ENCODE data around the gene CASK.

Gene CASK

GRCh38 chrX:41507919-41508318 lies 415.4 kb downstream of the CASK start:
- Histone ChIP-seq H3K9ac (ENCODE audit: low read length) (no peak overlapping the region), H4K20me1 (ENCODE audit: insufficient read depth, low read length) (no peaks in the 10 kb centered on the region), H2AFZ (ENCODE audit: low read length) (no peak overlapping the region), H3K9me3 (replicated peaks; ENCODE audit: insufficient read depth, low read length) (no peaks in the 10 kb centered on the region), H3K36me3 (replicated peaks; ENCODE audit: insufficient read depth, low read length) (no peaks in the 10 kb centered on the region), H3K79me2 (ENCODE audit: low read length) (no peaks in the 10 kb centered on the region), H3K4me3 (ENCODE audit: low read length) (no peak overlapping the region), H3K9me2 (replicated peaks; ENCODE audit: insufficient read depth, low read length) (no peaks in the 10 kb centered on the region), H3K4me1 (ENCODE audit: low read length) (no peaks in the 10 kb centered on the region), H3K27me3 (replicated peaks; ENCODE audit: insufficient read depth, low read length) (no peaks in the 10 kb centered on the region), H3F3A (ENCODE audit: insufficient read depth, low read length) (no peaks in the 10 kb centered on the region), H3K4me2 (ENCODE audit: low read depth, low read length) (no peak overlapping the region), H3K27ac (ENCODE audit: low read length) (no peak overlapping the region)
- TF ChIP-seq EZH2 (optimal IDR thresholded peaks at IDR 0.05; ENCODE audit: low read depth, low read length) = no peak
- no peak for DNase-seq

DNA sequence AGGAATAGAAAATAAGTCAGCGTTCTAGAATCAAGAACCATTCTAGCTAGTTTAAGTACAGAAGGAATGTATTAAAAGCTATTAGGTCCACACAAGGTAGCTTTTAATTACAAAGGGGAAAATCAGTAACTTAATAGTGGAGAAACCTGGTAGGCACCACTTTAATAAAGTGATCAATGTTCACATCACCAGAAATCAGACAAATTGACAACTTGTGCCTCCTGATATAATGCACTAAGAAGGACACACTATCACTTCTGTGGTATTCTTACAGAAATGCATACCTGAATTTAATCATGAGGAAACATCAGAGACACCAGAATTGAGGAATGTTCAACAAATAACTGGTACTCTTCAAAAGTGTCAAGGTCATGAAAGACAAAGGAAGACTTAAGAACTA lies 421.4 kb downstream of the CASK start:
- H2AFZ ChIP-seq (ENCODE audit: low read length) = no peak overlapping the region
- TF ChIP-seq, protein P1, sequence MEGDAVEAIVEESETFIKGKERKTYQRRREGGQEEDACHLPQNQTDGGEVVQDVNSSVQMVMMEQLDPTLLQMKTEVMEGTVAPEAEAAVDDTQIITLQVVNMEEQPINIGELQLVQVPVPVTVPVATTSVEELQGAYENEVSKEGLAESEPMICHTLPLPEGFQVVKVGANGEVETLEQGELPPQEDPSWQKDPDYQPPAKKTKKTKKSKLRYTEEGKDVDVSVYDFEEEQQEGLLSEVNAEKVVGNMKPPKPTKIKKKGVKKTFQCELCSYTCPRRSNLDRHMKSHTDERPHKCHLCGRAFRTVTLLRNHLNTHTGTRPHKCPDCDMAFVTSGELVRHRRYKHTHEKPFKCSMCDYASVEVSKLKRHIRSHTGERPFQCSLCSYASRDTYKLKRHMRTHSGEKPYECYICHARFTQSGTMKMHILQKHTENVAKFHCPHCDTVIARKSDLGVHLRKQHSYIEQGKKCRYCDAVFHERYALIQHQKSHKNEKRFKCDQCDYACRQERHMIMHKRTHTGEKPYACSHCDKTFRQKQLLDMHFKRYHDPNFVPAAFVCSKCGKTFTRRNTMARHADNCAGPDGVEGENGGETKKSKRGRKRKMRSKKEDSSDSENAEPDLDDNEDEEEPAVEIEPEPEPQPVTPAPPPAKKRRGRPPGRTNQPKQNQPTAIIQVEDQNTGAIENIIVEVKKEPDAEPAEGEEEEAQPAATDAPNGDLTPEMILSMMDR (IDR thresholded peaks at IDR 0.05; ENCODE audit: low read length) = no peak
- TF ChIP-seq EZH2 (optimal IDR thresholded peaks at IDR 0.05; ENCODE audit: low read depth, low read length) (no peak), EZH2phosphoT487 (IDR thresholded peaks at IDR 0.05; ENCODE audit: low read length) (no peak)
- H3K9me3 ChIP-seq (replicated peaks; ENCODE audit: insufficient read depth, low read length) = no peaks in the 10 kb centered on the region
- no peak overlapping the region for H3K4me3 ChIP-seq (ENCODE audit: low read length)
- no peak overlapping the region for H3K9ac ChIP-seq (ENCODE audit: low read length)
- H4K20me1 ChIP-seq (ENCODE audit: insufficient read depth, low read length) = no peaks in the 10 kb centered on the region
- no peak for DNase-seq
- H3K27me3 ChIP-seq (replicated peaks; ENCODE audit: insufficient read depth, low read length) = no peaks in the 10 kb centered on the region
- H3K4me2 ChIP-seq (ENCODE audit: low read depth, low read length) = no peak overlapping the region
- no peaks in the 10 kb centered on the region for H3K36me3 ChIP-seq (replicated peaks; ENCODE audit: insufficient read depth, low read length)
- no peaks in the 10 kb centered on the region for H3K4me1 ChIP-seq (ENCODE audit: low read length)
- no peaks in the 10 kb centered on the region for H3F3A ChIP-seq (ENCODE audit: insufficient read depth, low read length)
- H3K27ac ChIP-seq (ENCODE audit: low read length) = no peak overlapping the region
- H3K9me2 ChIP-seq (replicated peaks; ENCODE audit: insufficient read depth, low read length) = no peaks in the 10 kb centered on the region
- H3K79me2 ChIP-seq (ENCODE audit: low read length) = no peaks in the 10 kb centered on the region

- H3K4me1 ChIP-seq (ENCODE audit: low read length) = no peaks in the 10 kb centered on the region
- H2AFZ ChIP-seq (ENCODE audit: low read length) = no peak overlapping the region
- DNase-seq = no peak
- H3K4me2 ChIP-seq (ENCODE audit: low read depth, low read length) = no peak overlapping the region
- H3K4me3 ChIP-seq (ENCODE audit: low read length) = no peak overlapping the region
- no peaks in the 10 kb centered on the region for H3K9me2 ChIP-seq (replicated peaks; ENCODE audit: insufficient read depth, low read length)
- no peaks in the 10 kb centered on the region for H4K20me1 ChIP-seq (ENCODE audit: insufficient read depth, low read length)
- H3K79me2 ChIP-seq (ENCODE audit: low read length) = no peaks in the 10 kb centered on the region
- H3K9me3 ChIP-seq (replicated peaks; ENCODE audit: insufficient read depth, low read length) = no peaks in the 10 kb centered on the region
- H3K36me3 ChIP-seq (replicated peaks; ENCODE audit: insufficient read depth, low read length) = no peaks in the 10 kb centered on the region
- H3K27ac ChIP-seq (ENCODE audit: low read length) = no peak overlapping the region
- no peaks in the 10 kb centered on the region for H3K27me3 ChIP-seq (replicated peaks; ENCODE audit: insufficient read depth, low read length)
- no peak overlapping the region for H3K9ac ChIP-seq (ENCODE audit: low read length)
- H3F3A ChIP-seq (ENCODE audit: insufficient read depth, low read length) = no peaks in the 10 kb centered on the region
- TF ChIP-seq EZH2phosphoT487 (IDR thresholded peaks at IDR 0.05; ENCODE audit: low read length) (no peak), EZH2 (optimal IDR thresholded peaks at IDR 0.05; ENCODE audit: low read depth, low read length) (no peak)
- TF ChIP-seq, protein P1 (IDR thresholded peaks at IDR 0.05; ENCODE audit: low read length) = no peak
Observed at GRCh38 chrX:41499984-41500383, 423.4 kb downstream of the CASK start.

DNA sequence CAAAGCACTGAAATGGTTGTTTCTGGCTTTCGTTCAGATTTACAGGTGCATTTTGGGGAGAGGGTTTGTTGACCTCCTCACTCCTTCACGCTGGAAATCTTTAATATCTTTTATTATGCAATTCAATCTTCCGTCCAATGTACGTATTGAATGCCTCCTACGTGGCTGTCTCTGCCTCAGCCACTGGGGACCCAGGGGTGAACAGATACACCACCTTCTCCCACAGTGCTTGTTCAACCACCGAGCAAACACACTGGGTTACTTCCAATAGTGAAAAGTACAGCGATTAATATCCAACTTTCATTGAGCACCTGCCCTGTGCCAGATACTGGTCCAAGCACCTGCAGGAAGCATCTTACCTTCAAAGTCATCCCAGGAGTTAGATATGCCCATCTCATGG lies 424.2 kb downstream of the CASK start:
- Histone ChIP-seq H2AFZ (ENCODE audit: low read length) (no peak overlapping the region), H3K27me3 (replicated peaks; ENCODE audit: insufficient read depth, low read length) (no peaks in the 10 kb centered on the region), H4K20me1 (ENCODE audit: insufficient read depth, low read length) (no peaks in the 10 kb centered on the region), H3K9ac (ENCODE audit: low read length) (no peak overlapping the region), H3K36me3 (replicated peaks; ENCODE audit: insufficient read depth, low read length) (no peaks in the 10 kb centered on the region), H3K9me2 (replicated peaks; ENCODE audit: insufficient read depth, low read length) (no peaks in the 10 kb centered on the region), H3F3A (ENCODE audit: insufficient read depth, low read length) (no peaks in the 10 kb centered on the region), H3K79me2 (ENCODE audit: low read length) (no peaks in the 10 kb centered on the region), H3K4me3 (ENCODE audit: low read length) (no peak overlapping the region), H3K4me1 (ENCODE audit: low read length) (no peaks in the 10 kb centered on the region), H3K27ac (ENCODE audit: low read length) (no peak overlapping the region), H3K4me2 (ENCODE audit: low read depth, low read length) (no peak overlapping the region), H3K9me3 (replicated peaks; ENCODE audit: insufficient read depth, low read length) (no peaks in the 10 kb centered on the region)
- DNase-seq = no peak
- TF ChIP-seq, protein P1 (IDR thresholded peaks at IDR 0.05; ENCODE audit: low read length) = no peak
- TF ChIP-seq EZH2 (optimal IDR thresholded peaks at IDR 0.05; ENCODE audit: low read depth, low read length) (no peak), EZH2phosphoT487 (IDR thresholded peaks at IDR 0.05; ENCODE audit: low read length) (no peak)
